SKM-1 (cell line): ENCODE results near the gene JARID2.

ENCODE experiments used
- DNase-seq: peaks from one replicate; lab custom pipeline; 2025; ENCODE audit not compliant: unreplicated experiment; lab: John Stamatoyannopoulos, UW

The JARID2 gene

GRCh38 chr6:15245361-15246216 is at the start of gene JARID2:
TSS of gene JARID2 (plus strand) at chr6:15246069. CDS start at chr6:15246540, 471 bp downstream.
- peak; percentile 94 for DNase-seq

DNA sequence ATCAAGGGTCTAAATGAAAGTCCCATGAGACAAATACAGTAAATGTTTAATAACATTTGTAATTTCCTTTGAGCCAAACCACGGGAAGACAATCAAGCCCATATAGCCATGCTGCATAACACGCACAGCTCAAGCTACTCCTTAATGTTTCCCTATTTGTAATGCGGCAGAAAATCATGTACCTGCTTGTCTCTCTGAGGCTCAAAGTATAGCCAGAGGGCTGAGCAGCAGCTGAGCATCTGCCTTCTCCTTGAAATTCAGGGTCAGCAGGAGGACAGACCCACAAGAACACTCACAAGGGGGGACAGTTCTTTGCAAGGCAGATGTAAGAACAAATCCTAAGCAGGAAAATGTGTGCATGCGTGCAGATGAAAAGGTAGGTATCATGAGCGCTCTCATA is 45.8 kb upstream of the JARID2 start:
- DNase-seq = no peak

DNA sequence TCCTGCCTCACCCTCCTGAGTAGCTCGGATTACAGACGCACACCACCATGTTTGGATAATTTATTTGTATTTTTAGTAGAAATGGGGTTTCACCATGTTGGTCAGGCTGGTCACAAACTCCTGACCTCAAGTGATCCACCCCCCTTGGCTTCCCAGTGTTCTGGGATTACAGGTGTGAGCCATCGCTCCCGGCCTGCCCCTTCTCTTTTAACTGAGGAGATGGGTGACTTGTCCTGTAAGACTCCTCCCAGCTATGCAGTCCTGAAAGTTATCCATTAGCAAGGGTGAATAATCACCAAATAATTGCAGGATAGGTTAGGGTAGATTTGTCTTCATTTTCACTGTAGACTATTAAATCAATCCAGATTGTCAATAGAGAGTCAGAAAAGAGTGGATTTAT is 40.5 kb upstream of the JARID2 start:
- no peak for DNase-seq

DNA sequence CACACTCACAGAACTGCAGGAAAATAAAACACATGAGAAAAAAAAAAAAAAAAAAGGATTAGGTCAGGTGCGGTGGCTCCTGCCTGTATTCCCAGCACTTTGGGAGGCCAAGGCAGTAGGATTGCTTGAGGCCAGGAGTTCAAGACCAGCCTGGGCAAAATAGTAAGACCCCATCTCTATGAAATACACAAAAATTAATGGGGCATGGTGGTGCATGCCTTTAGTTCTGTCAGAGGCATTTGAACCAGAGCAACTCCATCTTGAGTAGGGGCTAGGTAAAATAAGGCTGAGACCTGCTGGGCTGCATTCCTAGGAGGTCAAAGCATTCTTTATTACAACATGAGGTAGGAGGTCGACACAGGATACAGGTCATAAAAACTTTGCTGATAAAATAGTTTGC is 39.0 kb upstream of the JARID2 start:
- DNase-seq = no peak

GRCh38 chr6:15207923-15208322 is 37.9 kb upstream of the JARID2 start:
- no peak for DNase-seq

GRCh38 chr6:15213838-15214400 is 31.9 kb upstream of the JARID2 start:
- DNase-seq = no peak

- DNase-seq = no peak
Measured at GRCh38 chr6:15218401-15218800, 27.5 kb upstream of the JARID2 start.

- DNase-seq = no peak
Measured at GRCh38 chr6:15220062-15220461, 25.8 kb upstream of the JARID2 start.

DNA sequence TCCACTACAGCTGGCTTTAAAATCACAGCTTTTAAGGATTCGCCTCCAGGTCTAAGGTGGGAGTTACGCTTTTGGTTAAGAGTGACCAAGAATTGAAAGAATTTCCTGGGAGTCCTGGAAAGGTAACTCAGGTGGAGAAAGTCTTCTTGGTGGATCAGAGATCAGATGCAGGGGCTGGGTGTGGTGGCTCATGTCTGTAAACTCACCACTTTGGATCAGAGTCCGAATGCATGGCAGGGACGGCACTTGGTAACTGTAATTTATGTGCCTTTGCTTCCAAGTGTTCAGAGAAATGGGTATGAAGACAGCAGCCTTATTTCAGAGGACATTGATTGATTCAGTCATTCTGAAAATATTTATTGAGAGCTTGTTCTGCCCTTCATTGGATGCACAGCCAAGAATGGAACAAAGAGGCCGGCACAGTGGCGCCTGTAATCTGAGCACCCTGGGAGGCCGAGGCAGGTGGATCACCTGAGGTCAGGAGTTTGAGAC is 18.0 kb upstream of the JARID2 start:
- no peak for DNase-seq

GRCh38 chr6:15230827-15231226 is 15.0 kb upstream of the JARID2 start:
- DNase-seq = no peak

DNA sequence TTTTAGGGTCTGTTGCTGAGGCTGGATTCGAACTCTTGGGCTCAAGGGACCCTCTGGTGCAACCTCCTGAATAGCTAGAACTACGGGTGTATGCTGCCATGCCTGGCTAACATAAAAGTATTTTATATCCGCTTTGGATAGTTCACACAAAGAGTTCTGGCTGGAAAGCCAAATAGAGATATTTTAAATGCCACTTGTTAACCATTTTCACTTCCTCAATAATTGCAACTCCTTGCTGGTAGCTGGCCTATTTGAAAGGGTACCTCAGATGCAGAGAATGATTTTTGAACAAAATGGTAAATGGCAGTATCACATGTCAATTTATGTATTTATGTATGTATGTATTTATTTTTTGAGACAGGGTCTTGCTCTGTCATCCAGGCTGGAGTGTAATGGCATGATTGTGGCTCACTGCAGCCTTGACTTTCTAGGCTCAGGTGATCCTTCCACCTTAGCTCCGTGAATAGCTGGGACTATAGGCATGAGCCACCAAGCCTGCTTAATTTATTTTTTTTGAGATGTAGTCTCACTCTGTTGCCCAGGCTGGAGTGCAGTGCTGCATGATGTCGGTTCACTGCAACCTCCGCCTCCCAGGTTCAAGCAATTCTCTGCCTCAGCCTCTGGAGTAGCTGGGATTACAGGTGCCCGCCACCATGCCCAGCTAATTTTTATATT is 12.9 kb upstream of the JARID2 start:
- no peak for DNase-seq

DNA sequence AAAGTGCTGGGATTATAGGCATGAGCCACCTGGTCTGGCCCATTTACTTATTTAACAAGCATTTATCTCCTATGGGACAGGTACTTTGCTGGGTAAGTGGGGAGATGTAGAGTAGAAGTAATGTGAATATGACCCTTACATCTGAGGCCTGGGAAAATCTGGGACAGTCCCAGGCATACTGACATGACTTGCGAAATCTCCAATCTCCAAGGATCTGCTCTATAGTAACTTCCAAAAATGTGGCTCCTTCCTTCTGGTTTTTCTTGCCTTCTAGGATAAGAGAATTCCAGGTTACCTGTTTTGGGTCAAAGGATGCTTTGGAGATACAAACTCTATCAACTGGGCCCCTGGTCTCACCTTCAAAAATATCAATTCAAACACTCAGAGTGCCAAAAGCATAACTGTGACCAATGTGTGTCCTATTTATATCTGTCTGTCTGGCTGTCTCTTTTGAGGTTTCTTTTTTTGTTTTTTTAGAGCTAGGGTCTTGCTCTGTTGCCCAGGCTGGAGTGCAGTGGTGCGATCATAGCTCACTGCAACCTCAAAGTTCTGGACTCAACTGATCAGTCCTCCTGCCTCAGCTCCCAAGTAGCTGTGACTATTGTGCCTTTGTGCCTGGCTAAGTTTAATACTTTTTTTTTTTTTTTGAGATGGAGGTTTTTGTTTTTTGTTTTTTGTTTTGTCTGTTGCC is 11.7 kb upstream of the JARID2 start:
- DNase-seq = no peak

- DNase-seq = no peak
Measured at GRCh38 chr6:15239616-15240364, 6.1 kb upstream of the JARID2 start.

GRCh38 chr6:15242503-15242902 is 3.4 kb upstream of the JARID2 start:
- no peak for DNase-seq

DNA sequence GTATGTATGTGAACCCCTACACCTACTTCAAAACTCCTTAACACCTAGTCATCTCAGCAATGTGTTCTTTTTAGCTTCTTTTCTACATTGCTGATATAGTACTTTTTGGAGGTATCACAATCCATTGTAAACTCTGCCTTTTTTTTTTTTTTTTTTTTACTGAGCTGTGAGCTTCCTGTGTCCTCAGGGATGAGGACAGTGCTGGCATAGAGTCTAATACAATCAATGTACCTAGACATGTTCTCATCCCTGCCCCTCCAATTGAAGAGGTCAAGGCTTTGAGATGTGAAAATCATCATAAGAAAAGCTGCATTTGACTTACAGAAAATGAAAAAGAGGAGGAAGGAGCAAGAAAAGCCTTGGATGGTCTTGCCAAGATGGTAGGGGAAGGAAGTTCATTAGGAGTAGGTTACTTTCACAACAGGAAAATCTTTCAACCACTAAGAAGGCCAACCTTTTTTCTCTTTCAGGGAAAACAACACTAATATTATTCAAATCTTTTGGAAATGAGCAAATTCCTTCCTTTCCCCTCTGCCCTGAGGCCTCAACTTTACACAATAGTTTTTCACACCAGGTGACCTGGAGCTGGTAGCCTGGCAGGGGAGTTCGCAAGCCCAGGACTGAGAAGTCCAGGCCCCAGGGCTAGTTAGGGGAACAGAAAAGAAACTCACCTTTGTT is 2.8 kb upstream of the JARID2 start:
- DNase-seq = no peak

- DNase-seq = no peak
Measured at GRCh38 chr6:15243910-15244619, 1.8 kb upstream of the JARID2 start.

- no peak for DNase-seq
Measured at GRCh38 chr6:15244620-15245360, 1.1 kb upstream of the JARID2 start.

- DNase-seq = no peak
Measured at GRCh38 chr6:15246217-15246665, 372 bp downstream of the JARID2 start.
